GM12801 (cell line): Measurements from ENCODE around the gene MYCL.

ENCODE experiments used
- CTCF ChIP-seq: IDR thresholded peaks from one replicate; pipeline ENCODE4 v1.5.1; 2011; ENCODE audit warnings: control low read depth; ENCODE audit not compliant: insufficient read length; ENCODE audit errors: extremely low read depth

Gene MYCL

GRCh38 chr1:39940980-39941871 is 39.5 kb upstream of the MYCL start:
- no peak for TF ChIP-seq CTCF

GRCh38 chr1:39940253-39940652 is 38.5 kb upstream of the MYCL start:
- no peak for TF ChIP-seq CTCF

- no peak for TF ChIP-seq CTCF
These were observed 37.1 kb upstream of the MYCL start for GRCh38 chr1:39938856-39939255.

- no peak for TF ChIP-seq CTCF
These were observed 35.2 kb upstream of the MYCL start for GRCh38 chr1:39936724-39937491.

- TF ChIP-seq CTCF: no peak
These were observed 32.5 kb upstream of the MYCL start for GRCh38 chr1:39933956-39934941.

GRCh38 chr1:39928809-39929587 is 27.3 kb upstream of the MYCL start:
- TF ChIP-seq CTCF: no peak
